ENCODE measurements around the gene CREBL2.
A peak's percentile ranks its signal among the peaks of the same experiment; 100 is the strongest.

CREBL2 gene

GRCh38 chr12:12654691-12655460 is 43.2 kb downstream of the CREBL2 start:
- no peak overlapping the region for H3K4me3 ChIP-seq (ENCODE audit: low read length)
- DNase-seq (ENCODE audit: low read depth): peak; percentile 52
- no peak for TF ChIP-seq CTCF (conservative IDR thresholded peaks at IDR 0.05; ENCODE audit: low read length)

- no peak overlapping the region for H3K4me3 ChIP-seq (ENCODE audit: low read length)
- DNase-seq (ENCODE audit: low read depth): no peak
- TF ChIP-seq CTCF (conservative IDR thresholded peaks at IDR 0.05; ENCODE audit: low read length): no peak
These were observed 48.5 kb downstream of the CREBL2 start for GRCh38 chr12:12660201-12660600.

- TF ChIP-seq CTCF (conservative IDR thresholded peaks at IDR 0.05; ENCODE audit: low read length): no peak
- peak; percentile 93 for DNase-seq (ENCODE audit: low read depth)
These were observed 49.6 kb downstream of the CREBL2 start for GRCh38 chr12:12661086-12661856.

GRCh38 chr12:12663644-12664294 is 52.1 kb downstream of the CREBL2 start:
- no peak for DNase-seq (ENCODE audit: low read depth)
- no peak overlapping the region for H3K4me3 ChIP-seq (ENCODE audit: low read length)
- no peak for TF ChIP-seq CTCF (conservative IDR thresholded peaks at IDR 0.05; ENCODE audit: low read length)

More at GRCh38 chr12:12661086-12661856, 49.6 kb downstream of the CREBL2 start:
- H3K4me3 ChIP-seq (ENCODE audit: low read length): no peak overlapping the region

- TF ChIP-seq CTCF (conservative IDR thresholded peaks at IDR 0.05; ENCODE audit: low read length): no peak
- no peak overlapping the region for H3K4me3 ChIP-seq (ENCODE audit: low read length)
- no peak for DNase-seq (ENCODE audit: low read depth)
These were observed 53.5 kb downstream of the CREBL2 start for GRCh38 chr12:12665194-12665593.

- no peak for DNase-seq (ENCODE audit: low read depth)
- no peak overlapping the region for H3K4me3 ChIP-seq (ENCODE audit: low read length)
- TF ChIP-seq CTCF (conservative IDR thresholded peaks at IDR 0.05; ENCODE audit: low read length): no peak
These were observed 56.3 kb downstream of the CREBL2 start for GRCh38 chr12:12668005-12668404.

Measured in AG10803 (cell line).